Astrocyte of the cerebellum (primary cell): ENCODE results near the gene TPST1.
"Not testable (repeated sequence)": the region's sequence is repeated elsewhere in the genome, so short reads cannot be mapped to it uniquely, and the experiment has no call there.

Experiments
- DNase-seq: peaks from one replicate; pipeline ENCODE4 v3.0.0-alpha.2; 2011; ENCODE audit warnings: low read depth
- H3K4me3 ChIP-seq: 2 replicates; pipeline ENCODE4 v1.5.1; 2011; ENCODE audit warnings: mild to moderate bottlenecking, low read depth, low read length, moderate library complexity
- CTCF ChIP-seq: IDR thresholded peaks from 2 replicates; pipeline ENCODE4 v1.5.1; 2012; ENCODE audit warnings: low read length, low read depth, moderate library complexity, mild to moderate bottlenecking; ENCODE audit errors: missing control alignments
- in situ Hi-C: cut with HindIII; loops from 2 replicates; pipeline ENCODE4 v1.10.0; 2017; ENCODE audit warnings: low sequenced_read_pairs

Gene TPST1

GRCh38 chr7:66213637-66214036, 8.5 kb downstream of the TPST1 start:
- no peak for TF ChIP-seq CTCF

GRCh38 chr7:66216687-66217086, 11.6 kb downstream of the TPST1 start:
- no peak for DNase-seq
- no peak for TF ChIP-seq CTCF
- no peak overlapping the region for H3K4me3 ChIP-seq
- in situ Hi-C loops: no loop called here

More at GRCh38 chr7:66213637-66214036, 8.5 kb downstream of the TPST1 start:
- H3K4me3 ChIP-seq: no peak overlapping the region
- in situ Hi-C loops: no loop called here
- no peak for DNase-seq

- in situ Hi-C loops: no loop called here
- H3K4me3 ChIP-seq: no peak overlapping the region
- DNase-seq: no peak
- TF ChIP-seq CTCF: no peak
Measured at GRCh38 chr7:66219805-66220204, 14.7 kb downstream of the TPST1 start.

GRCh38 chr7:66221442-66221841, 16.3 kb downstream of the TPST1 start:
- H3K4me3 ChIP-seq: no peak overlapping the region
- no peak for DNase-seq
- in situ Hi-C loops: no loop called here
- no peak for TF ChIP-seq CTCF

GRCh38 chr7:66227808-66228207, 22.7 kb downstream of the TPST1 start:
- no peak for DNase-seq
- in situ Hi-C loops: no loop called here
- no peak for TF ChIP-seq CTCF
- no peak overlapping the region for H3K4me3 ChIP-seq

- DNase-seq, in situ Hi-C loops: not testable (repeated sequence)
Measured at GRCh38 chr7:66231326-66232216, 26.4 kb downstream of the TPST1 start.

GRCh38 chr7:66233638-66234037, 28.5 kb downstream of the TPST1 start:
- TF ChIP-seq CTCF: no peak
- no peak for DNase-seq
- no peak overlapping the region for H3K4me3 ChIP-seq
- in situ Hi-C loops: no loop called here

More at GRCh38 chr7:66231326-66232216, 26.4 kb downstream of the TPST1 start:
- H3K4me3 ChIP-seq: not testable (repeated sequence)
